ENCODE results near the gene NPAT.

The NPAT gene

GRCh38 chr11:108220721-108221336 lies 1.6 kb downstream of the NPAT start:
- H3K4me3 ChIP-seq (ENCODE audit: insufficient read depth, low read depth, low read length), result peak overlapping the region; percentile 85
- WGBS, 2 experiments, result 76 to 77% methylated on average over 5 of the region's 5 CpGs
- H3K27ac ChIP-seq (ENCODE audit: insufficient read depth, low read depth, low read length, poor library complexity, severe bottlenecking), result no peak overlapping the region
- peaks cover 13% of the 10 kb centered on the region for H3K4me1 ChIP-seq (ENCODE audit: control insufficient read depth, insufficient read depth, low read length)
- no peaks in the 10 kb centered on the region for H3K36me3 ChIP-seq (ENCODE audit: control insufficient read depth, insufficient read depth, low read length)
- no peaks in the 10 kb centered on the region for H3K9me3 ChIP-seq (ENCODE audit: control insufficient read depth, low read length)
- H3K27me3 ChIP-seq (ENCODE audit: control insufficient read depth, insufficient read depth, low read length, poor library complexity, severe bottlenecking), result no peaks in the 10 kb centered on the region

DNA sequence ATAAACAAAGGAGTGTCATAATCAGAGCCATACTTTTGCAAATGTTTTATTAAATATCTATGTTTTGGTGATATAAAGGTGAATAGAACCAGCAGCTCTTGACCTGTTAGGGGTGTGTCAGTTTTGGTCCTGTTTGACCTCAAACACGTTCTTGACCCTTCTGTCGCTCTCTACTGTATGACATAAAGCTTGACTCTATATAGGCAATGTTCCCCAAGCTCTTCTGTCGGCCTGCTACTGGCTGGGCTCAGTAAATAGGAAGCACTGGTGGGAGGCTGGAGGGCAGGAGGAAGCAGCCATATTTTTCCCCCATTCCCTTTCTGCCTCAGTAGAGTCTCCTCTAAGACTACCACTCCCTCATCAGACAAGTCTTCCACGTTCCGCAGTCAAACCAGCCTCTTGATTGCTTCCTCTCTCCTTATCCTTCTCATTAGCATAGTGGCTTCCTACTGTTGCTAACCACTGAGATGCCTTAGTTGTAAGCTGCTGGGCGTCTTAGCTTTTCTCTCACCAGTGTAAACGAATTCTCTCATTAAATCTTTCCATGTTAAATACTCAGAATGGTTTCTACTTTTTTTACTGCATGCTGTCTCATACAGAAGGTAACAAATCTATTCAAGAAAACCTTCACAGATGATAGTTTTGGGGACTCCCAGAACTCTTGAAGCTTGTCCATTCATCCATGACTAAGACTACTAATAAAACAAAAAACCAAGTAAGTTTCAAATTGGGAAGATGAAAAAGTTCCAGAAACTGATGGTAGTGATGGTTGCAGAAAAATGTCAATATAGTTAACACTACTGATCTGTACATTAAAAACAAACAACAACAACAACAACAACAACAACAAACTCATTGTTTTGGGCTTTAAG lies 3.3 kb downstream of the NPAT start:
- Histone ChIP-seq H3K36me3 (ENCODE audit: control insufficient read depth, insufficient read depth, low read length) (no peaks in the 10 kb centered on the region), H3K4me3 (ENCODE audit: insufficient read depth, low read depth, low read length) (no peak overlapping the region), H3K27ac (ENCODE audit: insufficient read depth, low read depth, low read length, poor library complexity, severe bottlenecking) (no peak overlapping the region), H3K27me3 (ENCODE audit: control insufficient read depth, insufficient read depth, low read length, poor library complexity, severe bottlenecking) (no peaks in the 10 kb centered on the region), H3K9me3 (ENCODE audit: control insufficient read depth, low read length) (no peaks in the 10 kb centered on the region), H3K4me1 (ENCODE audit: control insufficient read depth, insufficient read depth, low read length) (peaks cover 8% of the 10 kb centered on the region)
- WGBS, 2 experiments, result 33 to 34% methylated on average over 7 of the region's 7 CpGs

DNA sequence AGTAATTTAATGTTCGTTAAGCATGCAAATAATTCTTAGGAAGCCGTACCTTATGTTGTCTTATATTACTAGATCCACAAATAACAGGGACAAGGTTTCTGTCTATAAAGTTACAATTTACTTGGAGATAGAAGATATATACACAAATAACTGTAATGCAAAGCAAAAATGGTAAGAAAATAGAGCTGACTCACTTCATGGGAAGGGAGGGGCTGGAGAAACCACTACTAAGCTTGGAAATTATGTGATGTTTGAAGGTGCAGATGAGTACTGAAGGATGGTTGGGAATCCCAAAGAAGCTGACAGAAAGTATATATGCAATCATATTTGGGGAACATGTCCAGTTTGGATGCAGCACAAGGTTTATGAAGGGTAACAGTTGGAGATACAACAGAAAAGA lies 4.0 kb downstream of the NPAT start:
- WGBS, 2 experiments, result no CpG with 5 or more reads among the region's 2 CpGs
- Histone ChIP-seq H3K9me3 (ENCODE audit: control insufficient read depth, low read length) (no peaks in the 10 kb centered on the region), H3K36me3 (ENCODE audit: control insufficient read depth, insufficient read depth, low read length) (no peaks in the 10 kb centered on the region), H3K27ac (ENCODE audit: insufficient read depth, low read depth, low read length, poor library complexity, severe bottlenecking) (no peak overlapping the region), H3K4me1 (ENCODE audit: control insufficient read depth, insufficient read depth, low read length) (peaks cover 8% of the 10 kb centered on the region), H3K27me3 (ENCODE audit: control insufficient read depth, insufficient read depth, low read length, poor library complexity, severe bottlenecking) (no peaks in the 10 kb centered on the region), H3K4me3 (ENCODE audit: insufficient read depth, low read depth, low read length) (no peak overlapping the region)

GRCh38 chr11:108216988-108217387 lies 5.5 kb downstream of the NPAT start:
- 95 to 96% methylated on average over 4 of the region's 4 CpGs for WGBS, 2 experiments
- Histone ChIP-seq H3K9me3 (ENCODE audit: control insufficient read depth, low read length) (no peaks in the 10 kb centered on the region), H3K27ac (ENCODE audit: insufficient read depth, low read depth, low read length, poor library complexity, severe bottlenecking) (no peak overlapping the region), H3K4me3 (ENCODE audit: insufficient read depth, low read depth, low read length) (no peak overlapping the region), H3K4me1 (ENCODE audit: control insufficient read depth, insufficient read depth, low read length) (peaks cover 8% of the 10 kb centered on the region), H3K36me3 (ENCODE audit: control insufficient read depth, insufficient read depth, low read length) (peaks cover 2% of the 10 kb centered on the region), H3K27me3 (ENCODE audit: control insufficient read depth, insufficient read depth, low read length, poor library complexity, severe bottlenecking) (no peaks in the 10 kb centered on the region)

GRCh38 chr11:108213784-108214183 lies 8.7 kb downstream of the NPAT start:
- Histone ChIP-seq H3K27ac (ENCODE audit: insufficient read depth, low read depth, low read length, poor library complexity, severe bottlenecking) (no peak overlapping the region), H3K9me3 (ENCODE audit: control insufficient read depth, low read length) (no peaks in the 10 kb centered on the region), H3K4me3 (ENCODE audit: insufficient read depth, low read depth, low read length) (no peak overlapping the region), H3K27me3 (ENCODE audit: control insufficient read depth, insufficient read depth, low read length, poor library complexity, severe bottlenecking) (no peaks in the 10 kb centered on the region), H3K4me1 (ENCODE audit: control insufficient read depth, insufficient read depth, low read length) (no peaks in the 10 kb centered on the region), H3K36me3 (ENCODE audit: control insufficient read depth, insufficient read depth, low read length) (peaks cover 22% of the 10 kb centered on the region)
- 85 to 92% methylated on average over 1 to 2 of the region's 2 CpGs for WGBS, 2 experiments

DNA sequence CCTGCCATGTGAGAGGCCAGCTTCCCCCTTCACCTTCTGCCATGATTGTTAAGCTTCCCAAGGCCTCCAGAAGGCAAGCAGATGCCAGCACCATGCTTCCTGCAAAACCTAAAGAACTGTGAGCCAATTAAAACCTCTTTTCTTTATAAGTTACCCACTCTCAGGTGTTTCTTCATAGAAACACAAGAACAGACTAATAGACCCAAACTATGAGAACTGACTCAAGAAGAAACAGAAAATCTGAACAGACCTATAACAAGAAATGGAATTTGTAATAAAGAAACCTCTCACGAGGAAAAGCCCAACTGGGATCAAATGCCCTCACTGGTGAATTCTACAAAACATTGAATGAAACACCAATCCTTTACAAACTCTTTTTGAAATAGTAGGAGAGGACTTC lies 12.0 kb downstream of the NPAT start:
- 88 to 92% methylated on average over 1 of the region's 1 CpG for WGBS, 2 experiments
- Histone ChIP-seq H3K4me1 (ENCODE audit: control insufficient read depth, insufficient read depth, low read length) (no peaks in the 10 kb centered on the region), H3K9me3 (ENCODE audit: control insufficient read depth, low read length) (no peaks in the 10 kb centered on the region), H3K27ac (ENCODE audit: insufficient read depth, low read depth, low read length, poor library complexity, severe bottlenecking) (no peak overlapping the region), H3K4me3 (ENCODE audit: insufficient read depth, low read depth, low read length) (no peak overlapping the region), H3K36me3 (ENCODE audit: control insufficient read depth, insufficient read depth, low read length) (peaks cover 48% of the 10 kb centered on the region), H3K27me3 (ENCODE audit: control insufficient read depth, insufficient read depth, low read length, poor library complexity, severe bottlenecking) (no peaks in the 10 kb centered on the region)

DNA sequence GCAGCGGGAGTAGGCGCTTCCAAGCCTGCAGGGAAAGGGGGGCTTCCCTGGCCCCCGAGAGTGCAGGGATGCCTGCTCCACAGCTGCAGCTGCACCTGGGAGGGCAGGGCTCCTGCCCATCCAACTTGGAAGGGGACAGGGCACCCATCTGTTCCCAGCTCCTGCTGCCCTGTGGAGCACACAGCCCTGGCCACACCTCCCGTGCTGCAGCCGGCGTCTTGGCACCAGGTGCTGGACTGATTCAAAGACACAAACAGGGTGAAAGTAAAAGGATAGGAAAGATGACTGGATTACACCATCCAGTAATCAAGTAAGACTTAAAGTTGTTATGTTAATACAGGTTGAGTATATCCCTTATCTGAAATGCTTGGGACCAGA lies 14.8 kb downstream of the NPAT start:
- H3K4me1 ChIP-seq (ENCODE audit: control insufficient read depth, insufficient read depth, low read length), result no peaks in the 10 kb centered on the region

GRCh38 chr11:108206969-108207682 lies 15.3 kb downstream of the NPAT start:
- WGBS, 2 experiments, result 90% methylated on average over 8 of the region's 8 CpGs
- Histone ChIP-seq H3K4me3 (ENCODE audit: insufficient read depth, low read depth, low read length) (no peak overlapping the region), H3K4me1 (ENCODE audit: control insufficient read depth, insufficient read depth, low read length) (no peaks in the 10 kb centered on the region), H3K27me3 (ENCODE audit: control insufficient read depth, insufficient read depth, low read length, poor library complexity, severe bottlenecking) (no peaks in the 10 kb centered on the region), H3K27ac (ENCODE audit: insufficient read depth, low read depth, low read length, poor library complexity, severe bottlenecking) (no peak overlapping the region), H3K36me3 (ENCODE audit: control insufficient read depth, insufficient read depth, low read length) (peaks cover 66% of the 10 kb centered on the region), H3K9me3 (ENCODE audit: control insufficient read depth, low read length) (no peaks in the 10 kb centered on the region)

More for the DNA sequence above, 14.8 kb downstream of the NPAT start:
- Histone ChIP-seq H3K4me3 (ENCODE audit: insufficient read depth, low read depth, low read length) (no peak overlapping the region), H3K9me3 (ENCODE audit: control insufficient read depth, low read length) (no peaks in the 10 kb centered on the region), H3K27me3 (ENCODE audit: control insufficient read depth, insufficient read depth, low read length, poor library complexity, severe bottlenecking) (no peaks in the 10 kb centered on the region), H3K27ac (ENCODE audit: insufficient read depth, low read depth, low read length, poor library complexity, severe bottlenecking) (no peak overlapping the region), H3K36me3 (ENCODE audit: control insufficient read depth, insufficient read depth, low read length) (peaks cover 67% of the 10 kb centered on the region)
- WGBS, 2 experiments, result 96% methylated on average over 6 of the region's 6 CpGs

- Histone ChIP-seq H3K9me3 (ENCODE audit: control insufficient read depth, low read length) (no peaks in the 10 kb centered on the region), H3K4me3 (ENCODE audit: insufficient read depth, low read depth, low read length) (no peak overlapping the region), H3K36me3 (ENCODE audit: control insufficient read depth, insufficient read depth, low read length) (peaks cover 60% of the 10 kb centered on the region), H3K27ac (ENCODE audit: insufficient read depth, low read depth, low read length, poor library complexity, severe bottlenecking) (no peak overlapping the region), H3K27me3 (ENCODE audit: control insufficient read depth, insufficient read depth, low read length, poor library complexity, severe bottlenecking) (no peaks in the 10 kb centered on the region), H3K4me1 (ENCODE audit: control insufficient read depth, insufficient read depth, low read length) (no peaks in the 10 kb centered on the region)
- 96% methylated on average over 6 of the region's 6 CpGs for WGBS, 2 experiments
Observed at GRCh38 chr11:108206171-108206570, 16.3 kb downstream of the NPAT start.

GRCh38 chr11:108204929-108205499 lies 17.4 kb downstream of the NPAT start:
- no peak overlapping the region for H3K4me3 ChIP-seq (ENCODE audit: insufficient read depth, low read depth, low read length)
- 95 to 98% methylated on average over 4 of the region's 4 CpGs for WGBS, 2 experiments

More at GRCh38 chr11:108204929-108205499, 17.4 kb downstream of the NPAT start:
- Histone ChIP-seq H3K36me3 (ENCODE audit: control insufficient read depth, insufficient read depth, low read length) (peaks cover 50% of the 10 kb centered on the region), H3K27ac (ENCODE audit: insufficient read depth, low read depth, low read length, poor library complexity, severe bottlenecking) (no peak overlapping the region), H3K27me3 (ENCODE audit: control insufficient read depth, insufficient read depth, low read length, poor library complexity, severe bottlenecking) (no peaks in the 10 kb centered on the region), H3K9me3 (ENCODE audit: control insufficient read depth, low read length) (no peaks in the 10 kb centered on the region), H3K4me1 (ENCODE audit: control insufficient read depth, insufficient read depth, low read length) (no peaks in the 10 kb centered on the region)

All from ectodermal cell (in vitro differentiated cells).